ENCODE measurements around the gene ONECUT2.

- TF ChIP-seq EGR1 (IDR thresholded peaks at IDR 0.05; ENCODE audit: low read depth in 2 of 2) (no peak), CTCF (IDR thresholded peaks at IDR 0.05; ENCODE audit: low read depth, low read length, missing input control) (no peak), RAD21 (IDR thresholded peaks at IDR 0.05) (no peak), TAF1 (conservative IDR thresholded peaks at IDR 0.05) (no peak), SP1 (IDR thresholded peaks at IDR 0.05) (no peak)
These were observed 4.8 kb upstream of the ONECUT2 start for GRCh38 chr18:57430079-57431001.
